ENCODE measurements around the gene ZNF248.
A peak's percentile ranks its signal among the peaks of the same experiment; 100 is the strongest.
"Not testable (repeated sequence)": the region's sequence is repeated elsewhere in the genome, so short reads cannot be mapped to it uniquely, and the experiment has no call there.

ZNF248 gene

GRCh38 chr10:37857287-37858211, at the start of gene ZNF248:
TSS of gene ZNF248 (minus strand) at chr10:37857610. CDS start at chr10:37856310, 1,300 bp downstream.
- peak; percentile 93 for DNase-seq

DNA sequence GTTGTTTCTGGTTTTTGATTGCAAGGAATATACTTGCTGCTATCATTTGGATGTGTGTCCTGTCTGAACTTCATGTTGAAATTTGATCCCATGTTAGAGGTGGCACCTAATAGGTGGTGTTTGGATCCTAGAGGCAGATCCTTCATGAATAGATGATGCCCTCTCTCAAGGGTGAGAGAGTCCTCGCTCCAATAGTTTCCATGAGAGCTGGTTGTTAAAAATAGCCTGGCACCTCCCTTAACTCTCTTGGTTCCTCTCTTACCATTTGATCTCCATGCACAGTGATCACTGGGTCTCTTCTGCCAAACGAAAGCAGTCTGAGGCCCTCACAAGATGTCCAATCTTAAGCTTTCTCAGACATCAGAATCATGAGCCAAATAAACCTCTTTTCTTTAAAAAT, 49.0 kb upstream of the ZNF248 start:
- no peak for DNase-seq

GRCh38 chr10:37896436-37896835, 39.0 kb upstream of the ZNF248 start:
- no peak for DNase-seq

- no peak for DNase-seq
Observed at GRCh38 chr10:37895674-37896073, 38.3 kb upstream of the ZNF248 start.

DNA sequence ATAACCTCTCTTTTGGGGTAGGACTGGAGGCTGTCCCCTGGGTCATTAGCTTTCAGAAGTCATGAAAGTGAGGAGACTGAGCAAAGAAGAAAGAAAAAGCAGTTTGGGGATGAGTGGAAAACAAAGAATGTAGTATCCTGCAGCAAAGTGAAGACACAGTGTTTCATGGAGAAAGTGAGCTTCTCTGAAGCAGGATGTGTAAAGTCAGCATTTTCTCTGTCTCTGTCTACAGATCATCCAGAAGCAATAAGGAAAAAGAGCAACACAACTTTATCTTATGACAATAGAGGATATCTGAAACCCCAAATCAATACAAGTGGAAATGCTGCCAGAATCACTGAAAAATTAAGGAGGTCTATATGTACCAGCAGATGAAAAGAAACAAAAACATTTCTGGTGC, 28.4 kb upstream of the ZNF248 start:
- DNase-seq: no peak

- no peak for DNase-seq
Observed at GRCh38 chr10:37872955-37873354, 15.5 kb upstream of the ZNF248 start.

- no peak for DNase-seq
Observed at GRCh38 chr10:37872283-37872682, 14.9 kb upstream of the ZNF248 start.

- no peak for DNase-seq
Observed at GRCh38 chr10:37871568-37872251, 14.3 kb upstream of the ZNF248 start.

DNA sequence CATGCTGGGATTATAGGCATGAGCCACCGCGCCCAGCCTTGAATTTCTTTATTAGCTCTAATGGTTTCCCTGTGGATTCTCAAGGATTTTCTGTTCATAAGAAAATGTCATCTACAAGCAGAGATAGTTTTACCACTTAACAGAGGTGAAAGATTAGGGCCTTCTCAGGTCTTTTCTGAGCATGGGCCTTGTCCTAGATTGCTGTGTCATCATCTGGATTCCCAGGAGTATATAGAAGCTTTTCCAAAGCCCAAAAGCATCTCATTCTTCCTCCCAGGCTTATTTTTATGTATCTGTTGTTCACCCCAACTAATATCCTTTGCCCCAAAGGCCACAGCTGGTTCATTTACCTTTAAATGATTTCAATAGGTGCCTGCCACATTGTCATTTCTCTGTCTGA, 13.7 kb upstream of the ZNF248 start:
- no peak for DNase-seq

GRCh38 chr10:37868796-37869195, 11.4 kb upstream of the ZNF248 start:
- no peak for DNase-seq

- no peak for DNase-seq
Observed at GRCh38 chr10:37865957-37866803, 8.8 kb upstream of the ZNF248 start.

DNA sequence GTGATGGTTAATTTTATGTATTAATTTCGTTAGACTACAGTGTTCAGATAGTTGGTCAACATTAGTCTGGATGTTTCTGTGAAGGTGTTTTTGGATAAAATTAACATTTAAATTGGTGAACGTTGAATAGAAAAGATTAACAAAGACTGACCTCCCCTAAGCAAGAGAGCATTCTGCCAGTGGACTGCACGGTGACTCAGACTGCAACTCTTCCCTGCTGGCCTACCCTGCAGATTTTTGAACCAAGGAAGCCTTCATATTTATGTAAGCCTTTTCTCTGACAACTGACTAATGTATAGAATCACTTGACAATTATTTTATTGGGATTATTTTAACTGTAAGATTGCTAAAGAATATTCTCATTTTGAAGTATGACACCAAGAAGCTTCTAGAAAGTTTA, 7.9 kb upstream of the ZNF248 start:
- DNase-seq: no peak

DNA sequence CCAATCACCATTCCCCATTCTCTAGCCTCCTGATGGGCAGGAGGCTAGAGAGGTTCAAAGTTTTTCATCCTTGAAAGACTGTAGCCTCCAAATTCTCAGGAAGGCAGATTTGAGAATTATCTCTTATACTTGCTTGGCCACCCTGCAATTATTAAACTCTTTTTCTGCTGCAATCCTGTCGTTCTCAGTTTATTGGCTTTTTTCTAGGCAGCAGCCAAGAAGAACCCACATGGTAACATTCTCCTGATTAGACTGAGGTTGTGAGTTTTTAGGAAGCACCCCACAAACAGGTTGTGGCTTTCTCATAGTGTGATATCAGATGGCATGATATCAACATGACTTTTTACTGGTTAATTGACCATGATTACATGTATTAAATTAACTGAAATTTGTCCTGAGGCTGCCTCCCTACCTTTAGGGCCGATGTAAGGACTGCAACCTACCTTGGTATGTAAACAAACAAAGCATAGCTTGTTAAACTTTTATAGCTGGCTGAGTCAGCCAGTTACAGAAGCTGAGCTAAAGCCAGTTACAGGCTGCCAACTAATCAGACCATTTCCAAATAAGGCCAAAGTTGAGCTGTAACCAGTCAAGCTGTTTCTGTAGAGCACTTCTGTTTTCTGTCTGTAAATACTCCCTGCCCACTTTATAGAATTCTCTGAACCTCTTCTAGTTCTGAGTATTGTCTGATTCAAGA, 3.2 kb upstream of the ZNF248 start:
- DNase-seq: peak; percentile 15

GRCh38 chr10:37859270-37859669, 1.9 kb upstream of the ZNF248 start:
- not testable (repeated sequence) for DNase-seq

GRCh38 chr10:37856881-37857286, 526 bp downstream of the ZNF248 start:
- peak; percentile 2 for DNase-seq

- no peak for DNase-seq
Observed at GRCh38 chr10:37855636-37856035, 1.8 kb downstream of the ZNF248 start.

DNA sequence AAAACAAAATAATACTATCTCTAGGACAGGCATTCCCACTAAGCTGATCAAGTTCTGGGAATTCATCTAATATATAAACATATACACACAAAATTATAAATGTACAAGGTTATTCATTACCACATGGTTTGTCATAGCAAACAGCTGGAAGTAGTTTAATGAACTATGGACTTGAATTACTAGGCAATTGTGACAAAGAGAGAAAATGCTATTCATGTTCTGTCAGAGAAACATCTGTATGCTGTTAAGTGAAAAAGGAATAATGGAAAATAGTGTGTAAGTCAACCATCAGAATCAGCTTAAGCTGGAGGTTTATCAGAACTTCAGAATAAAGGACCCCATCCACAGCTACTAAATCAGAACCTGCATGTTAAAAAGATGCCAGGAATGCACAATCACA, 2.8 kb downstream of the ZNF248 start:
- no peak for DNase-seq

DNA sequence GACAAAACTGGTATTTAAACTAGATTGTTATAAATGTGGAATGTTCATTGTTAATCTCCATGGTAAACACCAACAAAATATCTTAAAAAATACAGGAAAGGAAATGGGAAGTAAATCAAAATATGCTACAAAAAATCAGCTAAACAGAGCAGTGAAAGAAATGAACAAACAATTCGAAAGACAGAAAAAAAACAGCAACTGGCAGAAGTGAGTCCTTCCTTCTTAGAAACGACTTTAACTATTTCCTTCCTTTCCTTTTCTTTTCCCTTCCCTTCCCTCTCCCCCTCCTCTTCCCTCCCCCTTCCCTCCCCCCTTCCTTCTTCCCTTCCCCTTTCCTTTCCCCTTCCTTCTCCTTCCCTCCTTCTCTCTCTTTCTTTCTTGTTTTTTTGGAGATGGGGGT, 12.8 kb downstream of the ZNF248 start:
- DNase-seq: no peak

DNA sequence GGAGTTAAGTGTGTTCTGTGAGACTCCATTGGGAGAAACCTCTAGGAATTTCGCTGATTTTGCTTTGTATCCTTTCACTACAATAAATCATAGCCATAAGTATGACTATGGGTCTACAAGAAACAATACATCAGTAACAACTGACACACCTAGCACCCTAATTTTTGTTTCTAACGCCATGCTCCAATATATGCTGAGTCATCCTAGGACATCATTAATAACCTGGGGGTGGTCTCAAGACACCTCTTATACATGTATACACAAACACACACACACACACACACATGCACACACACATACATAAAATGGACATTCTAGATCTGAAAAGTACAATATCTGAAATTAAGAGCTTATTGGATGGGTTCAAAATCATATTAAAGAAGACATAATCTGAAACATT, 18.2 kb downstream of the ZNF248 start:
- DNase-seq: no peak

DNA sequence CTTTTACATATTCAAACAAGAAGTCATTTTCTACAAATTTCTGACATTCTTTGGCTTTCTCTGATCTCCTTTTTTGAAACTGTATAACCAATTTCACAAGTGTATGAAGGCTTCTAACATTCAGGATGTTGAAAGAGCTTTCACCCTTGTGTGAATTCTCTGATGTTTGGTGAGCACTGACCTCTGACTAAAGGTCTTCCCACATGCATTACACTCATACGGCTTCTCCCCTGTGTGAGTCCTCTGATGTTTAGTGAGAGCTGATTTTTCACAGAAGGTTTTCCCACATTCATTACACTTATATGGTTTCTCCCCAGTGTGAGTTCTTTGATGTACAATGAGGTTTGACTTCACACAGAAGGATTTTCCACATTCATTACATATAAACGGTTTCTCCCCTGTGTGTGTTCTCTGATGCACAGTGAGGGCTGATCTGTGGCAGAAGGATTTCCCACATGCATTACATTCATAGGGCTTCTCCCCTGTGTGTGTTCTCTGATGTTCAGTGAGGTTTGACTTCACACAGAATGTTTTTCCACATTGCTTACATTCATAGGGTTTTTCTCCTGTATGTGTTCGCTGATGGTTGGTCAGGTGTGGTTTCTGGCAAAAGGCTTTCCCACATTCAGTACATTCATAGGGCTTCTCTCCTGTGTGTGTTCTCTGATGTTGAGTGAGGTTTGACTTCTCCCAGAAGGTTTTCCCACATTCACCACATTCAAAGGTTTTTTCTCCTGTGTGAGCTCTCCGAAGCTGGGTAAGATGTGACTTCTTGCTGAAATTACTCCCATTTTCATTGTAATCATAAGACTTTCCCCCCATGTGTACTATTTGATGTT, 25.7 kb downstream of the ZNF248 start:
- no peak for DNase-seq

DNA sequence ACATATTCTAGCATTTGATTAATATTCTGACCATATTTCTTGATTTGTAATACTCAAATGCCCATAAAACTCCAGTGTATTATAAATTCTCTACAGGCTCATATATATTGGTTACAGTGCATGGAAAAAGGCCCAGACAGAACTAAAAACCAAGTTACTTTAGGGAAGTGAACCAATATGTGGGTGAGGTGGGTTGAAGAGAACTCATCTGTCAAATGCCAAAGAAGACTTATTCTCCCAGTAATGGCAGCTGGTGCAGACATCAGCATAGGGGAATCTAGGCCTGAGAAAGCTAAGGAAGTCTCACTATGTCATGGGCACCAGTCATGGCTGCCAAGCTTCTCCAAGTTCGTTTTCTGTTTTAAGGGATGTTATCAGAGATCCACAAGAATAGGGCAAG, 30.6 kb downstream of the ZNF248 start:
- DNase-seq: no peak

GRCh38 chr10:37821237-37821636, 36.2 kb downstream of the ZNF248 start:
- DNase-seq: no peak
